NCI-H748 treated with DMSO at 0.1 percent for 48 hours (cell line): ENCODE results near the gene PLXNB3.

Source experiments
- DNase-seq: peaks from one replicate; lab custom pipeline; 2025; lab: John Stamatoyannopoulos, UW

The PLXNB3 gene

GRCh38 chrX:153761863-153762262, 2.2 kb upstream of the PLXNB3 start:
- DNase-seq, result no peak

- DNase-seq, result no peak
Measured at GRCh38 chrX:153762626-153763173, 1.3 kb upstream of the PLXNB3 start.

DNA sequence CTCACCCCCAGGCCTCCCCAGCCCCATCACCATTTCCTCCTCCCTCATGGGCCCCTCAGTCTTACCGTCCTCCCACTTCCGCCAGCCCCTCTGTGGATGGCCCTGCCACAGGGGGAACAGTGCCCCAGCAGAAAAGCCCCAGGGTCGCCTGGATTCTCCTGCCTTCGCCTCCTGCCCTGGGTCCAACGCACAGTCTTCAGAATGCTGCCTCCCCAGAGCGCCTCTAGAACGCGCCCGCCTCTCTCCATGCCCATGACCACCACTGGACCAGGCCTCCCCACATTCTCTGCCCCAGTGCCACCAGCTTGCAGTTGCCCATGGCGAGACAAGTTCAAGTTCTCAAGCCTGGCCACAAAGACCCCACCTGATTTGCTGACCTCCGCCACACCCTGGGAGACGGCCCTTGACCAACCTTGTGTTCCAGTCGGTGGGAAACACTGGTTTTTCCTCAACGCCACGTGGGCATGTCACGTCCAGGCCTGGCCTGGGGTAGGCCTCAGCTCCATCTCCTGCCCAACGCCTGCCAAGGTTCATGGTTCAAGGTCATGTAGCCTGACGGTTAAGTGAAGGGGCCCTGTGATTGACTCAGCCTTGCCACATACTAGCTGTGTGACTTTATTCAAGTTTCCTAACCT, 634 bp upstream of the PLXNB3 start:
- DNase-seq, result no peak

DNA sequence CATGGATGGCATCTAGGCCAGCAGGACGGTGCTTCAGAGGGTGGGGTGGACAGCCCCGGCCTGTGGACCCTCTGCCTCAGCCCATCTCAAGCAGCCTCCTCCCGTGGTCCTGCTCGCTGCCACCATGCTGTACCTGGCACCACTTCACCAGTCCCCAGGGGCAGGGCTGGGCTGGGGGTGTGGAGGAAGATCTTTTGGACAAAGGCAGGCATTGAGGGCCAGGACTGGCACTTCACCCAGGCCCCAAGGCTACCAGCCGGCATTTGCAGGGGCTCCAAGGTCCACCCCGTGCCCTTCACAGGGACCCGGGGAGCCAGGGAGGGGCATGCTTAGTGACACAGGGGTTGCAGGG, 713 bp downstream of the PLXNB3 start:
- no peak for DNase-seq

DNA sequence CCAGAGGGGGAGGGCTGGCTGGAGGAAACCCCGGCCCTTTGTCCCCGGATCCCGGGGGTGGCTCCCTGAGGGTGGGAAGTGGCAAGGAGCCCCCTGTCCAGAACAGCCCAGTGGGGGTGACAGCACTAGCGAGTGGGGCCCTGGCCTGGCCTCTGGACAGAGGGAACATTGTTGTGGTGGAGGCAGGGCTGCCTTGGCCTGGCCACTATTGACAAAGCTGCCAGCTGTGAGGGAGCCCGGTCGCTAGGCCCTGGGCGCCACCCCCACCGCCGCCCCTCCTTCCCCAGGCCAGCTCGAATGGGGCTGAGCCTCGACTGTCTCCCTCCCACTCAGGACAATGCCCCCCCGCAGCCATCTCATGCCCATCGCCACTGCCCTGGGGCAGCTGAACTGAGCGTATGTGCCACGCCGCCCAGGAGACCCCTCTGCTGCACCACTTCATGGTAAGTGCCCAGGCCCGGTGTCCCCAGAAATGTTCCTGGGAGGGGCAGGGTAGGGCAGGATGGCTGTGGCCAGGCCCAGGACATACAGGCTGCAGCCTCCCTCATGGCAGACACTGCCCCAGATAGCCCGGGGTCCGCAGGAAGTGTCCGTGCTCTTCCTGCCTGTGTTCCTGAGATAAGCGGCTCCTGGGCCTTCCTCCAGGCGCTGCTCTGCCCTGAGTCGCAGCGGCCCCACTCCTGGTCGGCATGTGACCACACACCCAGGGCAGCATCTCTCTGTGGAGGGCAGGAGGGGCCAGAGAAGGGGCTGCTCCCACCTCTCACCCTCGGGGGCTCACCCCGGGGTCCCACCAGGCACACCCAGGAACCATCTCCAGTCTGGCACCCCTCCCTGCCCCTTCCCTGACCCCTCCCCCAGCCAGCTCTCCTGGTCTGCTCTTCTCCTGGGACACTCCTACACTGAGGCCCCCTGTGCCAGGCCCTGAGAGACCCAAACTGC, 1.4 kb downstream of the PLXNB3 start:
- no peak for DNase-seq

DNA sequence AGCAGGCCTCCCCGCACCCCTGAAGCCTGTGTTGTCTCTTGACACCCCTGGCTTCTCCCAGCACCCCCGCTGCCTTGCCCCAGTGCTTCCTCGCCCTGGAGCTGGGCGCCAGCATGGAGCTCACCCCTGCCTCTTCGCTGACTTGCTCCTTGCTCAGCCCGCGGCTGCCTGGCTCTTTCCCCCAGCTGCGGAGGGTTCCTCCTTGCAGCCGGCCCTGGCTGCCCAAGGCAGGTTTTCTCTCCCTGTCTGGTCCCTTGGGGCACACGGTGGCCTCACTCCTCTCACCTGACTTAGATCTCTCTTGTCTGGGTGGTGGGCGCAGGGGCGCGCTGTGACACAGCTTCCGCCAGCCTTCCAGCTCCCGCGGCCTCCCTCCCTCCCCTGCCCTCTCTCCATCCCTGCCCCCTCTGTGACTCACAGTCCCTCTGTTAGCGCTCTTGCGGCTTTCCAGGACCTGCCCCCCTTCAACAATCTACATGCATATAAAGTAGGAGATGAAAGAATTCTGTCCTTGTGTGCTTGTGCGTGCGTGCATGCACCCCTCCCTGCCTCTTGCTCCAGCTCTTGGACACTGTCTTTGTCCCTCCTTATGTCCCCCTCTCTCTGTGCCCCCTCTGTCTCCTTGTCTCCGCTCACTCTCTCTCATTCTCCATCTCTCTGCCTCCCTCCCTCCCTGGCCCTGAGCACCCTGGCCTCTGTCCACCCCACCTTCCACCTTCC, 2.2 kb downstream of the PLXNB3 start:
- DNase-seq, result no peak

DNA sequence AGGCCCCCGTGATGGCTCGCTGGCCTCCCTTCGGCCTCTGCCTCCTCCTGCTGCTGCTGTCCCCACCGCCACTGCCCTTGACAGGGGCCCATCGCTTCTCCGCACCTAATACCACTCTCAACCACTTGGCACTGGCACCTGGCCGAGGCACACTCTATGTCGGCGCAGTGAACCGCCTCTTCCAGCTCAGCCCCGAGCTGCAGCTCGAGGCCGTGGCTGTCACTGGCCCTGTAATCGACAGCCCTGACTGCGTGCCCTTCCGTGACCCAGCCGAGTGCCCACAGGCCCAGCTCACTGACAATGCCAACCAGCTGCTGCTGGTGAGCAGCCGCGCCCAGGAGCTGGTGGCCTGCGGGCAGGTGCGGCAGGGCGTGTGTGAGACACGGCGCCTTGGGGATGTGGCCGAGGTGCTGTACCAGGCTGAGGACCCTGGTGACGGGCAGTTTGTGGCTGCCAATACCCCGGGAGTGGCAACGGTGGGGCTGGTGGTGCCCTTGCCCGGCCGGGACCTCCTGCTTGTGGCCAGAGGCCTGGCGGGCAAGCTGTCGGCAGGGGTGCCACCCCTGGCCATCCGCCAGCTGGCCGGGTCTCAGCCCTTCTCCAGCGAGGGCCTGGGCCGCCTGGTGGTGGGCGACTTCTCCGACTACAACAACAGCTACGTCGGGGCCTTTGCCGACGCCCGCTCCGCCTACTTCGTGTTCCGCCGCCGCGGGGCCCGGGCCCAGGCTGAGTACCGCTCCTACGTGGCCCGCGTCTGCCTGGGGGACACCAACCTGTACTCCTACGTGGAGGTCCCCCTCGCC, 3.0 kb downstream of the PLXNB3 start:
- DNase-seq, result no peak

GRCh38 chrX:153767674-153768055, 3.6 kb downstream of the PLXNB3 start:
- DNase-seq, result no peak

DNA sequence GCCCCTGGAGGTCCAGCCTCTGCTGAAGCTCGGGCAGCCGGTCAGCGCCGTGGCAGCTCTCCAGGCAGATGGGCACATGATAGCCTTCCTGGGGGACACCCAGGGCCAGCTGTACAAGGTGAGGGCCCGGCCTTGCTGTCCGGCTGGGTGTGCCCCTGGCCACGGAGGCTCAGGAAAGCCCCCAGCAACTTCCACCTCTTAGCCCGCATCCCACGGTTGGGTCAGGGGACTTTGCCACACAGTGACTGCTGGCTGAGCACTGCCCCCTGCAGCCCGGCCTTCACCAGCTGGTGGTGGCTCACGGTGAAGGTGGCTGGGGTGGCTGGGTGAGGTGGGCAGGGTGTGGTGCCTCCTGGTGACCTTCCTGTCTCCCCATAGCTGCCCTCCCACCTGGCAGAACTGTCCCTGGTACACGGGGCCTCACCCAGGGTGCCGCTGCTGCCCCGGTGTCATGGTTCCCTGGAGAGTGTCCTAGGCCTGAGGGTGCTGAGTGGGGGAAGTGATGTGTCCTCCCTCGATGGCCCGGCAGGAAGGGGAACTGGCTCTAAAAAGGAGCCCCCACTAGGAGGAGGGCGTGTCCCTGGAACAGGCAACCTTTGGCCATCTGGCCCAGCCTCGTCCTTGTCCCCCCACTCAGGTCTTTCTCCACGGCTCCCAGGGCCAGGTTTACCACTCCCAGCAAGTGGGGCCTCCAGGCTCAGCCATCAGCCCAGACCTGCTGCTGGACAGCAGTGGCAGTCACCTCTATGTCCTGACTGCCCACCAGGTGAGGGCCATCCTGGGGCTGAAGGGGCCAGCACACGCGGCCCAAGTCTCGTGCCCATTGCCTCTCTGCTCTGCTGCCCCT, 4.5 kb downstream of the PLXNB3 start:
- no peak for DNase-seq

DNA sequence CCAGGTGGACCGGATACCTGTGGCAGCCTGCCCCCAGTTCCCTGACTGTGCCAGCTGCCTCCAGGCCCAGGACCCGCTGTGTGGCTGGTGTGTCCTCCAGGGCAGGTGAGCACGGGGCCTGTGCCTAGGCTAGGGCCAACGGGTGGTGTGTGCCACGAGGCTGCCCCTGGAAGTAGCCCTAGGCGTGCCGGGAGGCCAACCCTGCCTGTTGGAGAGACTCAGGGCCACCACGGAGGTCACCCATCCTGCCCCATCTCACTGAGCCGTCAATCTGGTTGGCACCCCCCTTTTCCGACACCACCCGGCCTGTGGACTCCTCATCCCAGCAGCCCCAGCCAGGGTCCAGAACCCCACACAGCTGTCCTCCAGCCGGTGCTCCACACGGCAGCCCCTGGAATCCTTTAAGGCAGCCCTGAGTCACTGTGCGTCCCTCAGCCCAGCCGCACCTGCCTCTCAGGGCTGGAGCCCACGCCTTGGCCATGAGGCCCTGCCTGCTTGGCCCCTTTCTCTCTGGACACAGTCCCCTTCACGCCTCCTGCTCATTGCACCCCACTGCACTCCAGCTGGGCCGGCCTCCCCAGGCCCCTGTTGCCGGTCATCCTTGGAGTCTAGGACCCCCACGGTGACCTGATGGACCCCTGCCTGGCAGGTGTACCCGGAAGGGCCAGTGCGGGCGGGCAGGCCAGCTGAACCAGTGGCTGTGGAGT, 5.3 kb downstream of the PLXNB3 start:
- DNase-seq, result no peak

DNA sequence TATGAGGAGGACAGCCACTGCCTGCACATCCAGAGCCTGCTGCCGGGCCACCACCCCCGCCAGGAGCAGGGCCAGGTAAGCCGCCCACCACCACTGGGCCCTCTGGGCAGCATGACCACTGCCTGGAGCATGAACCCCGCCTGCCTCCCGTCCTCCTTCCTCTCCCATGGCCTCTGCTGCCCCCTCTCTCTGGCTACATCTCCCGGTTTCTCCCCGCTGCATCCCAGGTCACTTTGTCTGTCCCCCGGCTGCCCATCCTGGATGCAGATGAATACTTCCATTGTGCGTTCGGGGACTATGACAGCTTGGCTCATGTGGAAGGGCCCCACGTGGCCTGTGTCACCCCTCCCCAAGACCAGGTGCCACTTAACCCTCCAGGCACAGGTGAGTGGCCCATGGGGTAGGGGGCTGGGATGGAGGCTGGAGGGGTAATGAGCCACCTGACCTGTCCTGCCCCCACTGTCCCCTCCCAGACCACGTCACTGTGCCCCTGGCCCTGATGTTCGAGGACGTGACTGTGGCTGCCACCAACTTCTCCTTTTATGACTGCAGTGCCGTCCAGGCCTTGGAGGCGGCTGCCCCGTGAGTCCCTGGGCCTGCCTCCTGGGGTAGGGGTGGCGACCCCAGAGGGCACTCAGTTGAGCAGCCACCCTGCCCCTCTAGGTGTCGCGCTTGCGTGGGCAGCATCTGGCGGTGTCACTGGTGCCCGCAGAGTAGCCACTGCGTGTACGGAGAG, 6.0 kb downstream of the PLXNB3 start:
- no peak for DNase-seq

DNA sequence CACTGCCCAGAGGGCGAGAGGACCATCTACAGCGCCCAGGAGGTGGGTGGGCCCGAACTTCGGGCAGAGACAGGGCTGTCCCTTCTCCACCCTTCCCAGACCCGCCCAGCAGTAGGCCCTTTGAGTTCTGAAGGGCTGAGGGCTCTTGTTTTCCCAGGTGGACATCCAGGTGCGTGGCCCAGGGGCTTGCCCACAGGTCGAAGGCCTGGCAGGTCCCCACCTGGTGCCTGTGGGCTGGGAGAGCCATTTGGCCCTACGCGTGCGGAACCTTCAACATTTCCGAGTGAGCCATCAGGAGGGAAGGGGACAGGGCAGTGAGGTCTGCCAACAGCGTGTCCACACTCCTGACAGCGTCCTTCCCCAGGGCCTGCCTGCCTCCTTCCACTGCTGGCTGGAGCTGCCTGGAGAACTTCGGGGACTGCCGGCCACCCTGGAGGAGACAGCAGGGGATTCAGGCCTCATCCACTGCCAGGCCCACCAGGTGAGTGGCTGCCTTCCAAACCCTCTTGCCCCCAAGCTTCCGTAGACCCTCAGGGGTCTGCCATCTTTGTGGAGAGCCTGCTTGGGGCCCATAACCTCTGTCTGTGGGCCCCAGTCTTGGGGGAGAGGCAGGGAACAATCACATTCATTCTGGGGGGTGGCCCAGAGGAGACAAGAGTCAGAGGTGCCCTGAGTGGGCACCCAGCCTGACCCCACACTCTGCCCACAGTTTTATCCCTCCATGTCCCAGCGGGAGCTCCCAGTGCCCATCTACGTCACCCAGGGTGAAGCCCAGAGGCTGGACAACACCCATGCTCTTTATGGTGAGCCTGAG, 6.8 kb downstream of the PLXNB3 start:
- DNase-seq, result no peak

DNA sequence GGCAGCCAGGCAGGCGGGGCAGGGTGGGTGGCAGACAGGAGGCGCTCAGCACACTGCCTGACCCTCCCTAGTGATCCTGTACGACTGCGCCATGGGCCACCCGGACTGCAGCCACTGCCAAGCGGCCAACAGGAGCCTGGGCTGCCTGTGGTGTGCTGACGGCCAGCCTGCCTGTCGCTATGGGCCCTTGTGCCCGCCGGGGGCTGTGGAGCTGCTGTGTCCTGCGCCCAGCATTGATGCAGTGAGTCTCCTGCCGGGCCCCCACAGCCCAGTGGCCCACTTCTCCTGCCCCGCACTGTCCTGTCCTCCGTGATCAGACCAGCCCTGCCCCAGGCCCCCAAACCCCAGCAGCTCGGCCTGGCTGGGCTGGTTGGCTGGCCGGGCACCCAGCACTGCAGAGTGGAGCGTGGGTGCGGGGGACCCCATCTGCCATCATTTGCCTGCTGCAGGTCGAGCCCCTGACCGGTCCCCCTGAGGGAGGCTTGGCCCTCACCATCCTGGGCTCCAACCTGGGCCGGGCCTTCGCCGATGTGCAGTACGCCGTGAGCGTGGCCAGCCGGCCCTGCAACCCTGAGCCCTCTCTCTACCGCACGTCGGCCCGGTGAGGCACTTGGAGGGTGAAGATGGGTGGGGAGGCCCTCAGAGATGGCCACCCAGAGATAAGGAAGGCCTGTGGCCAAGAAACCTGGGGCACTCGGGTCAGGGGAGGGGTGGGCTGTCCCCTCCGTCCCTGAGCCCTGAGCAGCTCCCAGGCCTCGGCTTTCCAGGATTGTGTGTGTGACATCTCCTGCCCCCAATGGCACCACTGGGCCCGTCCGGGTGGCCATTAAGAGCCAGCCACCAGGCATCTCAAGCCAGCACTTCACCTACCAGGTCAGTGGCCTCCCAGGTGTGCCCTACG, 7.6 kb downstream of the PLXNB3 start:
- DNase-seq, result no peak

DNA sequence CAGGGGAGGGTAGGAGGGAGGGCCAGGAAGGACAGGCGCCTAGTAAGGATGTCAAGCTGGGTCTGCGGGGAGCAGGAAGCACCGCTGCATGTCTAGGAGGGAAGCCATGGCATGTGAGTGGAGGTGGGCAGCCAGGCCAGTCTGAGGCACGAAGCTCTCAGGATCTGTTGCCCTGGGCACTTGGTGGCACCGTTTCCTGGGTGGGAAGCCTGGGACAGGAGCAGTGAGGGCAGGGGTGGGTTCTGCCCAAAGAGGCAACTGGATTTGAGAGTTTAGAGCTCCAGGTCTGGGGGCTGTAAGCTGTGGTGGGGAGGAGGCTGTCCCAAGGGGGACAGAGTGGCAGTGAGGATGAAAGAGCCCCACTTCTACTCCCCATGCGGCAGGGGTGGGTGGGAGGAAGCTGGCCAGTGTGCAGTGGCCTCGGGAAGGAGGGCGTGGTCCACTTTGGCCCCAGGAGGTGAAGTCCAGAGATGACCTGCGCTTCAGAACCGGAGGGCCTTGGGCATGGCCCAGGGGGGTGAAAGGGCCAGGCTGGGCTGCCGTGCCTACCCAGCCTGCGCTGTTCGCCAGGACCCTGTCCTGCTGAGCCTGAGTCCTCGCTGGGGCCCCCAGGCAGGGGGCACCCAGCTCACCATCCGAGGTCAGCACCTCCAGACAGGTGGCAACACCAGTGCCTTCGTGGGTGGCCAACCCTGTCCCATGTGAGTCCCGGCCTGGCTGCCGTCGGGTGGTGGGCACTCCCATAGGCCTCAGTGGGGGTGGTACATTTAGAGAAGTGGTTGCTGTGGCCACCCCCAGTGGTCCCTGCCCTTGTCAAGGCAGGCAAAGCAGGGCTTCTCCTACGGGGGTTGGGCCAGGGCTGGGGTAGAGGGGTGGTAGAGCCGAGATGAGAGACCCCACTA, 8.5 kb downstream of the PLXNB3 start:
- no peak for DNase-seq

DNA sequence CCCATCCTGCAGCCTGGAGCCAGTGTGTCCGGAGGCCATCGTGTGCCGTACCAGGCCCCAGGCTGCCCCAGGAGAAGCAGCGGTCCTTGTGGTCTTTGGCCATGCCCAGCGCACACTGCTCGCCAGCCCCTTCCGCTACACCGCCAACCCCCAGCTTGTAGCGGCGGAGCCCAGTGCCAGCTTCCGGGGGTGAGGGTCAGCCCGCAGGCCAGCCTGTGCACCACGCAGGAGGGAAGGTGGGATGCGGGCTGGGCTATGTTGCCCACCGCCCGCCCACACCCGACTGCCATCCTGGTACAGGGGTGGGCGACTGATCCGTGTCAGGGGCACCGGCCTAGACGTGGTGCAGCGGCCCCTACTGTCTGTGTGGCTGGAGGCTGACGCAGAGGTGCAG, 9.2 kb downstream of the PLXNB3 start:
- no peak for DNase-seq

DNA sequence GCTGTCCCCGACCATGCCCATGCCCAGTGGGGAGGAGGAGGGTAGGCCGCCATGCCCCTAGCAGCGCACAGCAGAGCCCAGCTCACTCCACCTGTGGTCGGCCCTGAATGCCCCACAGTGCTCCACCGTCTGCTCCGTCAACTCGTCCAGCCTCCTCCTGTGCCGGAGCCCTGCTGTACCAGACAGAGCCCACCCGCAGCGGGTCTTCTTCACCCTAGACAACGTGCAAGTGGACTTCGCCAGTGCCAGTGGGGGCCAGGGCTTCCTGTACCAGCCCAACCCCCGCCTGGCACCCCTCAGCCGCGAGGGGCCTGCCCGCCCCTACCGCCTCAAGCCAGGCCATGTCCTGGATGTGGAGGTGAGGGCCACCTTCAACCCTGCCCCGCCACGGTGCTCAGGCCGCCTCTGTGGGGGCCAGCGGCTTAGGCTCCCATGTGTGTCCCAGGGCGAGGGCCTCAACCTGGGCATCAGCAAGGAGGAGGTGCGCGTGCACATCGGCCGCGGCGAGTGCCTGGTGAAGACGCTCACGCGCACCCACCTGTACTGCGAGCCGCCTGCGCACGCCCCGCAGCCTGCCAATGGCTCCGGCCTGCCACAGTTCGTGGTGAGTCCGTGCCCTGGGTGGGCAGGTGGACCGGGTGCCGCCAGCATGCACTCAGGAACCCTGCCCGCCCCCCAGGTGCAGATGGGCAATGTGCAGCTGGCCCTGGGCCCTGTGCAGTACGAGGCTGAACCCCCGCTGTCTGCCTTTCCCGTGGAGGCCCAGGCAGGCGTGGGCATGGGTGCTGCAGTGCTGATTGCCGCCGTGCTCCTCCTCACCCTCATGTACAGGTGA, 9.9 kb downstream of the PLXNB3 start:
- DNase-seq, result no peak
